Measurements from ENCODE around the gene CHEK1. TPM values are rescaled to one million over a fixed set of nuclear protein-coding genes. Genes with fewer than 3 reads are reported as not detected.
A peak's percentile ranks its signal among the peaks of the same experiment; 100 is the strongest.
"Not testable (repeated sequence)": the region's sequence is repeated elsewhere in the genome, so short reads cannot be mapped to it uniquely, and the experiment has no call there.

Gene CHEK1
- 1.6 TPM for total RNA-seq
- long read RNA-seq, result 0 reads

DNA sequence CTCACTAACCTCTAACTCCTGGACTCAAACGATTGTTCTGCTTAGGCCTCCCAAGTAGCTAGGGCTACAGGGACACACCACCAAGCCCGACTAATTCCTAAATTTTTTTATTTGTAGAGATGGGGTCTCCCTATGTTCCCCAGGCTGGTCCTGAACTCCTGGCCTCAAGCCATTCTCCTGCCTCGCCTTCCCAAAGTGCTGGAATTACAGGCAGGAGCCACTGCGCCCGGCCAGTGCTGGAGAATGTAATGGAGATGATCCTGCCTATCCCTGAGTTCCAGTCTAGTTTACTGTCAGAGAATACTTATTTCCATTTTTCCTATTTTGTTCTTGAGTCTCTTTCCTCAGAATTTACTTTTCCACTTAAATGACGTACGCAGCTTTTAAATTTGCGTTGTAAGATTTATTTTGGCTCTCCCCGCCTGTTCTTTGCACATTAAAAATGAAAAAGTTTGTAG lies at the start of gene CHEK1:
TSS of gene CHEK1 (plus strand) at position 408 of the 458 bp plus-strand sequence. CDS start 1,606 bp downstream, outside the sequence.
- peak within 1 kb of the TSS; percentile 83 for H3K4me3 ChIP-seq
- H3K9me3 ChIP-seq (replicated peaks), result no peaks in the 10 kb centered on the region
- intact Hi-C loops (cut with micrococcal nuclease), result no loop called here
- peaks cover 23% of the 10 kb centered on the region for H3K36me3 ChIP-seq
- peak within 1 kb of the TSS; percentile 99 for H3K27ac ChIP-seq (replicated peaks)
- DNase-seq, result no peak
- H3K4me1 ChIP-seq, result peaks cover 24% of the 10 kb centered on the region
- no peaks in the 10 kb centered on the region for H3K27me3 ChIP-seq (ENCODE audit: low read depth)
- TF ChIP-seq, protein P1, sequence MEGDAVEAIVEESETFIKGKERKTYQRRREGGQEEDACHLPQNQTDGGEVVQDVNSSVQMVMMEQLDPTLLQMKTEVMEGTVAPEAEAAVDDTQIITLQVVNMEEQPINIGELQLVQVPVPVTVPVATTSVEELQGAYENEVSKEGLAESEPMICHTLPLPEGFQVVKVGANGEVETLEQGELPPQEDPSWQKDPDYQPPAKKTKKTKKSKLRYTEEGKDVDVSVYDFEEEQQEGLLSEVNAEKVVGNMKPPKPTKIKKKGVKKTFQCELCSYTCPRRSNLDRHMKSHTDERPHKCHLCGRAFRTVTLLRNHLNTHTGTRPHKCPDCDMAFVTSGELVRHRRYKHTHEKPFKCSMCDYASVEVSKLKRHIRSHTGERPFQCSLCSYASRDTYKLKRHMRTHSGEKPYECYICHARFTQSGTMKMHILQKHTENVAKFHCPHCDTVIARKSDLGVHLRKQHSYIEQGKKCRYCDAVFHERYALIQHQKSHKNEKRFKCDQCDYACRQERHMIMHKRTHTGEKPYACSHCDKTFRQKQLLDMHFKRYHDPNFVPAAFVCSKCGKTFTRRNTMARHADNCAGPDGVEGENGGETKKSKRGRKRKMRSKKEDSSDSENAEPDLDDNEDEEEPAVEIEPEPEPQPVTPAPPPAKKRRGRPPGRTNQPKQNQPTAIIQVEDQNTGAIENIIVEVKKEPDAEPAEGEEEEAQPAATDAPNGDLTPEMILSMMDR (IDR thresholded peaks at IDR 0.05; ENCODE audit: borderline replicate concordance), result no peak

DNA sequence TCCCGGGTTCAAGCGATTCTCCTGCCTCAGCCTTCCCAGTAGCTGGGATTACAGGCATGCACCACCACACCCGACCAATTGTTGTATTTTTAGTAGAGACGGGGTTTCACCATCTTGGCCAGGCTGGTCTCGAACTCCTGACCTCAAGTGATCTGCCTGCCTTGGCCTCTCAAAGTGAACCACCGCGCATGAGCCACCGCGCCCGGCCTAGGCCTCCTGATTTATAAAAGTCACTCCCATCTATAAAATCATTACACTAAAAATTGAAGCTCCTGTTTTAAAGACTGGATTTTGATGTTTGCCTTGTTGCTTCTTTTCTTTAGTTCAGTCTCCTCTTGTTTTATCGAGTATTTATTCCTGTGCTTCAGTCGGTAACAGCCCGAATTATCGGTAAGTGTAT lies 47.8 kb upstream of the CHEK1 start:
- intact Hi-C loops (cut with micrococcal nuclease); H3K9me3 ChIP-seq (replicated peaks); H3K27ac ChIP-seq (replicated peaks); H3K4me3 ChIP-seq; H3K27me3 ChIP-seq (ENCODE audit: low read depth); H3K4me1 ChIP-seq; DNase-seq: not testable (repeated sequence)
- H3K36me3 ChIP-seq, result peaks cover 96% of the 10 kb centered on the region

DNA sequence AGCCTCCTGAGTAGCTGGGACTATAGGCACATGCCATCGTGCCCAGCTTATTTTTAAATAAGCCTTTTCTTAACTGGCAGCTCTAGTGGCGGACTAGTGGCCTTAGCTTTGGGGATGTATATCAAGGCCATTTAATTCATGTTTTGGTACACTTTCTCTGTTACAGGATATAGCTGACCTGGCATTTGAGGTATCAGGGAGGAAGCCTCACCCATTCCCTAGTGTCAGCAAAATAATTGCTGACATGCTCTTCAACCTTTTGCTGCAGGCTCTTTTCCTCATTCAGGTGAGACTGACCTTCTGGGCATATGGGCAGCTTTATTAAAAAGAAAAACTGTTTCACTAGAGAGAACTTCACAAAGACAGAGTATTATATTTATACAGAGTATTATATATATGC lies 46.2 kb upstream of the CHEK1 start:
- H3K4me1 ChIP-seq, result no peaks in the 10 kb centered on the region
- no peak overlapping the region for H3K27ac ChIP-seq (replicated peaks)
- H3K36me3 ChIP-seq, result peaks cover 100% of the 10 kb centered on the region
- DNase-seq, result no peak
- intact Hi-C loops (cut with micrococcal nuclease), result no loop called here
- H3K27me3 ChIP-seq (ENCODE audit: low read depth), result no peaks in the 10 kb centered on the region
- H3K9me3 ChIP-seq (replicated peaks), result no peaks in the 10 kb centered on the region
- TF ChIP-seq, protein P1 (IDR thresholded peaks at IDR 0.05; ENCODE audit: borderline replicate concordance), result no peak
- no peak overlapping the region for H3K4me3 ChIP-seq

DNA sequence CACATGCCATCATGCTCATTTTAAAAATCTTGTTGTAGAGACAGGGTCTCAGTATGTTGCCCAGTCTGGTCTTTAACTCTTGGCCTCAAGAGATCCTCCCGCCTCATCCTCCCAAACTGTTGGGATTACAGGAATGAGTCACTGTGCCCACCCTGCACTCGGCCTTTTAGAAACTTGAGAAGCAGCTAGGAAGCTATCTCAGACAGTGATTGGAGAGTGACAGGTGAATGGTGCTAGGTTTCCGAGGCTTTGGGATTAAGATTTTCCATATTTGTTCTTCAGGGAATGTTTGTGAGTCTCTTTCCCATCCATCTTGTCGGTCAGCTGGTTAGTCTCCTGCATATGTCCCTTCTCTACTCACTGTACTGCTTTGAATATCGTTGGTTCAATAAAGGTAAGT lies 45.2 kb upstream of the CHEK1 start:
- Histone ChIP-seq H3K27me3 (ENCODE audit: low read depth) (no peaks in the 10 kb centered on the region), H3K4me3 (no peak overlapping the region), H3K9me3 (replicated peaks) (no peaks in the 10 kb centered on the region), H3K27ac (replicated peaks) (no peak overlapping the region), H3K4me1 (no peaks in the 10 kb centered on the region), H3K36me3 (peaks cover 99% of the 10 kb centered on the region)
- no peak for DNase-seq
- TF ChIP-seq, protein P1 (IDR thresholded peaks at IDR 0.05; ENCODE audit: borderline replicate concordance), result no peak
- intact Hi-C loops (cut with micrococcal nuclease), result no loop called here

DNA sequence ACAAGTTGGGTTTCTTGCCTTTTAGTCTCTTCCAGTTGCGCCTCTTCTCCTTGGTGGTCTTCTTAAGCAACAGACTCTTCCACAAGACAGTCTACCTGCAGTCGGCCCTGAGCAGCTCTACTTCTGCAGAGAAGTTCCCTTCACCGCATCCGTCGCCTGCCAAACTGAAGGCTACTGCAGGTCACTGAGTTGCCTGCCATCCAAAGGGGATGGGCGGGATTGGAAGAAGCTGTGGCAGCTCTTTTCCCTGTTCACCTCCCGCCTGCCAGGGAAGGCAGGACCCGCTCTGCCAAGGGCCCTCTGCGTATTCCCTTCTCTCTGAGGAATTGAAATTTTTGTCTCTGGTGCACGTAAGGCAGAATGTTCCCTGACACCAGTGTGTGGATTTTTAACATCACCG lies 41.5 kb upstream of the CHEK1 start:
- peaks cover 65% of the 10 kb centered on the region for H3K36me3 ChIP-seq
- no peaks in the 10 kb centered on the region for H3K4me1 ChIP-seq
- H3K4me3 ChIP-seq, result no peak overlapping the region
- no peaks in the 10 kb centered on the region for H3K9me3 ChIP-seq (replicated peaks)
- no peaks in the 10 kb centered on the region for H3K27me3 ChIP-seq (ENCODE audit: low read depth)
- intact Hi-C loops (cut with micrococcal nuclease), result no loop called here
- TF ChIP-seq, protein P1 (IDR thresholded peaks at IDR 0.05; ENCODE audit: borderline replicate concordance), result no peak
- H3K27ac ChIP-seq (replicated peaks), result no peak overlapping the region
- DNase-seq, result no peak

DNA sequence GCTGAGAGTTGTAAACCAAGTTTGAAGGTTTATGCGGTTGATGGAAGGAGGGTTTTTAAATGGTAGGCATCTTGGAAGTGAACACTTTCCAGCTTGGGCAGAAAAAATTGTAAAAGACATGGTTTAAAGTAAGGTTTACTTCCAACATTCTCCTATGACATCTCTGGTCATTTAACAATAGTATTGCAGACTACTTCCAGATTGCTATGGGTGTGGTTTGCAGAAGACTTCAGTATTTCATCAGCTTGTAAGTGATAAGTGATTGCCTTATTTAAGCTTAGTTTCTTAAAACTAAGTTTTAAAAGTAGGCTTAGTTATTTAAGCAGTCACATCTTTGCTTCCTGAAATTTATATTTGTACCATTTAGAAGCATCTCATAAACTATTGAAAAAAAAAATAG lies 39.5 kb upstream of the CHEK1 start:
- H3K36me3 ChIP-seq, result peaks cover 45% of the 10 kb centered on the region
- intact Hi-C loops (cut with micrococcal nuclease), result no loop called here
- TF ChIP-seq, protein P1 (IDR thresholded peaks at IDR 0.05; ENCODE audit: borderline replicate concordance), result no peak

More for the DNA sequence above, 39.5 kb upstream of the CHEK1 start:
- no peaks in the 10 kb centered on the region for H3K4me1 ChIP-seq
- H3K27me3 ChIP-seq (ENCODE audit: low read depth), result no peaks in the 10 kb centered on the region
- DNase-seq, result no peak
- no peaks in the 10 kb centered on the region for H3K9me3 ChIP-seq (replicated peaks)
- no peak overlapping the region for H3K4me3 ChIP-seq
- no peak overlapping the region for H3K27ac ChIP-seq (replicated peaks)

All from left ventricle myocardium inferior (tissue), 1 donor.